ENCODE data around the gene TNNI3K. TPM values are rescaled to one million over a fixed set of nuclear protein-coding genes. Genes with fewer than 3 reads are reported as not detected.

Gene TNNI3K
- total RNA-seq, 1 experiment from 2014 or later = not detected

- Histone ChIP-seq H3K36me3 (ENCODE audit: insufficient read depth, low read length, poor library complexity, severe bottlenecking) (no peaks in the 10 kb centered on the region), H3K27ac (ENCODE audit: low read depth, low read length, poor library complexity, severe bottlenecking) (no peak overlapping the region), H3K4me3 (ENCODE audit: low read depth, low read length, poor library complexity, severe bottlenecking) (no peak overlapping the region), H3K27me3 (replicated peaks; ENCODE audit: insufficient read depth, low read depth, low read length, poor library complexity) (peaks cover 14% of the 10 kb centered on the region), H3K9me3 (ENCODE audit: low read depth, low read length, poor library complexity, severe bottlenecking) (no peaks in the 10 kb centered on the region), H3K4me1 (ENCODE audit: insufficient read depth, low read length, poor library complexity, severe bottlenecking) (no peaks in the 10 kb centered on the region)
- intact Hi-C loops (cut with micrococcal nuclease; ENCODE audit: unreplicated experiment) = no loop called here
- POLR2A ChIA-PET (ENCODE audit: low non-redundant PET) = no interaction called here
- no peak for DNase-seq (ENCODE audit: low spot score)
- TF ChIP-seq, protein P1, sequence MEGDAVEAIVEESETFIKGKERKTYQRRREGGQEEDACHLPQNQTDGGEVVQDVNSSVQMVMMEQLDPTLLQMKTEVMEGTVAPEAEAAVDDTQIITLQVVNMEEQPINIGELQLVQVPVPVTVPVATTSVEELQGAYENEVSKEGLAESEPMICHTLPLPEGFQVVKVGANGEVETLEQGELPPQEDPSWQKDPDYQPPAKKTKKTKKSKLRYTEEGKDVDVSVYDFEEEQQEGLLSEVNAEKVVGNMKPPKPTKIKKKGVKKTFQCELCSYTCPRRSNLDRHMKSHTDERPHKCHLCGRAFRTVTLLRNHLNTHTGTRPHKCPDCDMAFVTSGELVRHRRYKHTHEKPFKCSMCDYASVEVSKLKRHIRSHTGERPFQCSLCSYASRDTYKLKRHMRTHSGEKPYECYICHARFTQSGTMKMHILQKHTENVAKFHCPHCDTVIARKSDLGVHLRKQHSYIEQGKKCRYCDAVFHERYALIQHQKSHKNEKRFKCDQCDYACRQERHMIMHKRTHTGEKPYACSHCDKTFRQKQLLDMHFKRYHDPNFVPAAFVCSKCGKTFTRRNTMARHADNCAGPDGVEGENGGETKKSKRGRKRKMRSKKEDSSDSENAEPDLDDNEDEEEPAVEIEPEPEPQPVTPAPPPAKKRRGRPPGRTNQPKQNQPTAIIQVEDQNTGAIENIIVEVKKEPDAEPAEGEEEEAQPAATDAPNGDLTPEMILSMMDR (conservative IDR thresholded peaks at IDR 0.05; ENCODE audit: low read depth, low read length) = no peak
- TF ChIP-seq EZH2 (IDR thresholded peaks at IDR 0.05; ENCODE audit: borderline replicate concordance, low read depth, low read length, poor library complexity, severe bottlenecking) = no peak
- CTCF ChIA-PET = no interaction called here
- BruUV-seq (replicated peaks) = no TSS peak
Observed at GRCh38 chr1:74592580-74593355, 357.6 kb downstream of the TNNI3K start.

Other genes starting within 250 kb of the TNNI3K start
- gene LRRIQ3, start 37.2 kb upstream of the TNNI3K start, total RNA-seq (2021) = 0.17 and 0.33 TPM in 2 replicates
- gene FPGT, start 37.1 kb upstream of the TNNI3K start, total RNA-seq (2021) = 6.9 and 7.4 TPM in 2 replicates